ENCODE results near the gene ACTL6A.

The ACTL6A gene

DNA sequence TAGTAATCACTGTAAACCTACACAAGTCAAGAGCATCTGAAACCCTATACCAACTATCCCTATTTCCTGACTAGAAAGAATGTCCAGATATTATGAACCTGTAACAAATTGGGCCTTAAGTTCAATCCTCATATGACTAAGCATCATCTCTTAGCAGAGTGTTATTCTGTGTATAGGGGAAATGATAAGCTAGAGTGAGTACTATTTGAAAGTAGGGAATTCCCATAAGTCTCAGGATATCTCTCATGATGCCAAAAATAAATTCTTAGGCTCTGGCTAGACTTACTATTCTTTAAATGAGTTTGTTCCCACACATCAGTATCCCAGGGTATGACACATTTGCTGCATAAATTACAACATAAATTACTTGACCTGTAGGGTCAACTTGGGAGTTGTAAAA lies 26.4 kb downstream of the ACTL6A start:
- no peak for TF ChIP-seq EZH2phosphoT487 (IDR thresholded peaks at IDR 0.05; ENCODE audit: borderline replicate concordance, low read length)
- Histone ChIP-seq H3K4me1 (ENCODE audit: control insufficient read depth, low read length) (no peaks in the 10 kb centered on the region), H3K9me2 (replicated peaks; ENCODE audit: control insufficient read depth, low read length) (no peaks in the 10 kb centered on the region), H3K79me2 (ENCODE audit: control insufficient read depth, low read length) (no peaks in the 10 kb centered on the region), H4K20me1 (ENCODE audit: control insufficient read depth, insufficient read depth, low read depth, low read length) (no peaks in the 10 kb centered on the region), H3K4me2 (ENCODE audit: low read length) (no peak overlapping the region), H3K36me3 (ENCODE audit: control insufficient read depth, low read length) (peaks cover 93% of the 10 kb centered on the region), H3K9me3 (ENCODE audit: control insufficient read depth, insufficient read depth, low read length) (no peaks in the 10 kb centered on the region), H3K27ac (ENCODE audit: low read depth, low read length) (no peak overlapping the region), H3K4me3 (ENCODE audit: low read length) (no peak overlapping the region), H3K27me3 (ENCODE audit: control insufficient read depth, low read length) (no peaks in the 10 kb centered on the region), H3F3A (ENCODE audit: control insufficient read depth, insufficient read depth) (peaks cover 20% of the 10 kb centered on the region)

DNA sequence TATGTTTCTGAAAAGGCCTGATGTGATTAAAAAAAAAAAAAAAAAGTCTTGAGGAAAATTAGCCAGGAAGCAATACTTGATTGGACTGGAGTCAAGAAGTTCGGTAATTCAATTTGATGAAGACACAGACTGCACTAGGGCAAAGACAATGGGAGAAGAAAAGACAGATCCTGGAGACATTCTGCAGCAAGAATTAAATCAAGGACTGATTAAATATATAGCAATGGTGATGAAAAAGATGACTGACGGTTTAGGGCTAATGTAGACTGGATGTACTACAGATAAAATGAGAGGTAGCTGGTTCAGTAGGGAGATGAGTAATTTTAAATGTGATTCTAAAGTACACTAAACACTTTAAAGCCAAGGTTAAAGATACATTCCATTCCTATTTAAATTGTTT lies 27.9 kb downstream of the ACTL6A start:
- Histone ChIP-seq H3K79me2 (ENCODE audit: control insufficient read depth, low read length) (no peaks in the 10 kb centered on the region), H3K27me3 (ENCODE audit: control insufficient read depth, low read length) (no peaks in the 10 kb centered on the region), H3K4me2 (ENCODE audit: low read length) (no peak overlapping the region), H4K20me1 (ENCODE audit: control insufficient read depth, insufficient read depth, low read depth, low read length) (no peaks in the 10 kb centered on the region), H3F3A (ENCODE audit: control insufficient read depth, insufficient read depth) (peaks cover 20% of the 10 kb centered on the region), H3K4me3 (ENCODE audit: low read length) (no peak overlapping the region), H3K27ac (ENCODE audit: low read depth, low read length) (no peak overlapping the region), H3K9me2 (replicated peaks; ENCODE audit: control insufficient read depth, low read length) (no peaks in the 10 kb centered on the region), H3K36me3 (ENCODE audit: control insufficient read depth, low read length) (peaks cover 91% of the 10 kb centered on the region), H3K9me3 (ENCODE audit: control insufficient read depth, insufficient read depth, low read length) (no peaks in the 10 kb centered on the region), H3K4me1 (ENCODE audit: control insufficient read depth, low read length) (no peaks in the 10 kb centered on the region)
- TF ChIP-seq, protein P1, sequence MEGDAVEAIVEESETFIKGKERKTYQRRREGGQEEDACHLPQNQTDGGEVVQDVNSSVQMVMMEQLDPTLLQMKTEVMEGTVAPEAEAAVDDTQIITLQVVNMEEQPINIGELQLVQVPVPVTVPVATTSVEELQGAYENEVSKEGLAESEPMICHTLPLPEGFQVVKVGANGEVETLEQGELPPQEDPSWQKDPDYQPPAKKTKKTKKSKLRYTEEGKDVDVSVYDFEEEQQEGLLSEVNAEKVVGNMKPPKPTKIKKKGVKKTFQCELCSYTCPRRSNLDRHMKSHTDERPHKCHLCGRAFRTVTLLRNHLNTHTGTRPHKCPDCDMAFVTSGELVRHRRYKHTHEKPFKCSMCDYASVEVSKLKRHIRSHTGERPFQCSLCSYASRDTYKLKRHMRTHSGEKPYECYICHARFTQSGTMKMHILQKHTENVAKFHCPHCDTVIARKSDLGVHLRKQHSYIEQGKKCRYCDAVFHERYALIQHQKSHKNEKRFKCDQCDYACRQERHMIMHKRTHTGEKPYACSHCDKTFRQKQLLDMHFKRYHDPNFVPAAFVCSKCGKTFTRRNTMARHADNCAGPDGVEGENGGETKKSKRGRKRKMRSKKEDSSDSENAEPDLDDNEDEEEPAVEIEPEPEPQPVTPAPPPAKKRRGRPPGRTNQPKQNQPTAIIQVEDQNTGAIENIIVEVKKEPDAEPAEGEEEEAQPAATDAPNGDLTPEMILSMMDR (IDR thresholded peaks at IDR 0.05; ENCODE audit: low read depth, low read length, poor library complexity, severe bottlenecking): no peak
- TF ChIP-seq EZH2phosphoT487 (IDR thresholded peaks at IDR 0.05; ENCODE audit: borderline replicate concordance, low read length): no peak

DNA sequence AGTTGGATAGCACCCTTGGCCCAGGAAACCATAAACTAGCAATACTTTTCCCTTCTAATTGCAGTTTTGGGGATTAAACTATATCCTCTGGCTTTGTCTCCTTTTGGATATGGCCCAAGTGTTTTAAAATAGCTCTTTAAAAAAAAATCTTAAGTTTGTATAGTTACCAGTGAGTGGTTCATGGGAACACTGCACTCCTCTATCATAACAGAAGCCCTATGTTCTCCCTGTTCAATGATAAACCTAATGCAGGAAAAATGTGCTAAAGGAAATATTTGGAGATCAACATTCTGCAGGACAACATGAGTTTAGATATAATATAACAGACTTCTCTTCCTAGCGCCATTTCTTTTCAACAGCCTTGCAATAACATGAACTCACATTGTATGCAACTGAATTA lies 28.6 kb downstream of the ACTL6A start:
- no peak overlapping the region for H3K4me3 ChIP-seq (ENCODE audit: low read length)
- peaks cover 89% of the 10 kb centered on the region for H3K36me3 ChIP-seq (ENCODE audit: control insufficient read depth, low read length)
- H3K4me1 ChIP-seq (ENCODE audit: control insufficient read depth, low read length): no peaks in the 10 kb centered on the region
- H3K4me2 ChIP-seq (ENCODE audit: low read length): no peak overlapping the region
- no peaks in the 10 kb centered on the region for H4K20me1 ChIP-seq (ENCODE audit: control insufficient read depth, insufficient read depth, low read depth, low read length)
- no peaks in the 10 kb centered on the region for H3K79me2 ChIP-seq (ENCODE audit: control insufficient read depth, low read length)
- no peak overlapping the region for H3K27ac ChIP-seq (ENCODE audit: low read depth, low read length)
- no peaks in the 10 kb centered on the region for H3K27me3 ChIP-seq (ENCODE audit: control insufficient read depth, low read length)
- H3K9me2 ChIP-seq (replicated peaks; ENCODE audit: control insufficient read depth, low read length): no peaks in the 10 kb centered on the region
- H3F3A ChIP-seq (ENCODE audit: control insufficient read depth, insufficient read depth): peaks cover 20% of the 10 kb centered on the region; the same call in 1 of the 2 replicates
- no peaks in the 10 kb centered on the region for H3K9me3 ChIP-seq (ENCODE audit: control insufficient read depth, insufficient read depth, low read length)
- TF ChIP-seq, protein P1 (IDR thresholded peaks at IDR 0.05; ENCODE audit: low read depth, low read length, poor library complexity, severe bottlenecking): no peak
- no peak for TF ChIP-seq EZH2phosphoT487 (IDR thresholded peaks at IDR 0.05; ENCODE audit: borderline replicate concordance, low read length)

DNA sequence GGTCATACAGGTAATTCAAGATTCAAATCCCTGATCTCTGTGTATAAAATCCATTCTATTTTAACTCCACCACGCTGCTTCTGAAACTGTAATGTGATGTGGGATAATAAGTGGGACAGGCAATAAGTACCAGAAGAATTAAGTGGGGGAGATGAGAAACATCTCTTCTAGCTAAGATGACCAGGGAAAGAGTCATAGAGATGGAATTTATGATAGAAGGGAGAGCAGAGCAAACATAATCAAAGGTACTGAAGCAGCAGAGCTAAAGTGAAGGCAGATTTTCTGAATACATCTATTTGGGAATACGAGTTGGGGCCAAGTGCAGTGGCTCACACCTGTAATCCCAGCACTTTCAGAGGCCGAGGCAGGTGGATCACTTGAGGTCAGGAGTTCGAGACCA lies 36.8 kb downstream of the ACTL6A start:
- no peak for TF ChIP-seq EZH2phosphoT487 (IDR thresholded peaks at IDR 0.05; ENCODE audit: borderline replicate concordance, low read length)
- TF ChIP-seq, protein P1 (IDR thresholded peaks at IDR 0.05; ENCODE audit: low read depth, low read length, poor library complexity, severe bottlenecking): no peak
- Histone ChIP-seq H3K4me2 (ENCODE audit: low read length) (no peak overlapping the region), H3K36me3 (ENCODE audit: control insufficient read depth, low read length) (peaks cover 85% of the 10 kb centered on the region), H3F3A (ENCODE audit: control insufficient read depth, insufficient read depth) (no peaks in the 10 kb centered on the region), H3K27me3 (ENCODE audit: control insufficient read depth, low read length) (no peaks in the 10 kb centered on the region), H4K20me1 (ENCODE audit: control insufficient read depth, insufficient read depth, low read depth, low read length) (no peaks in the 10 kb centered on the region; the same call in 1 of the 2 replicates), H3K79me2 (ENCODE audit: control insufficient read depth, low read length) (peaks cover 46% of the 10 kb centered on the region), H3K27ac (ENCODE audit: low read depth, low read length) (no peak overlapping the region), H3K9me3 (ENCODE audit: control insufficient read depth, insufficient read depth, low read length) (no peaks in the 10 kb centered on the region), H3K4me3 (ENCODE audit: low read length) (no peak overlapping the region), H3K4me1 (ENCODE audit: control insufficient read depth, low read length) (peaks cover 9% of the 10 kb centered on the region), H3K9me2 (replicated peaks; ENCODE audit: control insufficient read depth, low read length) (no peaks in the 10 kb centered on the region)
